GM23338 (cell line): Measurements from ENCODE around the gene PTCD2. TPM values are rescaled to one million over a fixed set of nuclear protein-coding genes. Genes with fewer than 3 reads are reported as not detected.
A peak's percentile ranks its signal among the peaks of the same experiment; 100 is the strongest.

Experiments used
- ATAC-seq: fragments of 200-7000 bp; cut with Tn5 transposase; 3 replicates; pipeline ENCODE4 v1.9.1; 2020
- DNase-seq: peaks from one replicate; pipeline ENCODE4 v3.0.0-alpha.2; 2015; ENCODE audit warnings: low spot score
- H2AFZ ChIP-seq: fragments of 200-600 bp; sonication (generic); 2 replicates; pipeline ENCODE4 v1.8.0; 2016; ENCODE audit warnings: antibody characterized with exemption, mild to moderate bottlenecking, moderate library complexity
- H3F3A ChIP-seq: fragments of 200-600 bp; sonication (generic); replicated peaks from 2 replicates; pipeline ENCODE4 v1.8.0; 2017; ENCODE audit warnings: antibody characterized with exemption, mixed run types, low read depth
- H3K27ac ChIP-seq: fragments of 200-600 bp; sonication (generic); 2 replicates; pipeline ENCODE4 v1.6.1; 2016; ENCODE audit warnings: low read depth
- H3K27me3 ChIP-seq: fragments of 200-600 bp; sonication (generic); 2 replicates; pipeline ENCODE4 v1.8.0; 2016; ENCODE audit warnings: mild to moderate bottlenecking, mixed run types, moderate library complexity; ENCODE audit not compliant: insufficient read depth
- H3K36me3 ChIP-seq: fragments of 200-600 bp; sonication (generic); 2 replicates; pipeline ENCODE4 v1.8.0; 2016; ENCODE audit warnings: mild to moderate bottlenecking; ENCODE audit not compliant: insufficient read depth
- H3K4me1 ChIP-seq: fragments of 200-600 bp; sonication (generic); 2 replicates; pipeline ENCODE4 v1.8.0; 2016; ENCODE audit warnings: mild to moderate bottlenecking, moderate library complexity; ENCODE audit not compliant: insufficient read depth
- H3K4me2 ChIP-seq: fragments of 200-600 bp; sonication (generic); 2 replicates; pipeline ENCODE4 v1.7.1; 2017; ENCODE audit warnings: mixed run types
- H3K4me3 ChIP-seq: fragments of 200-600 bp; sonication (generic); 2 replicates; pipeline ENCODE4 v1.6.1; 2016; ENCODE audit warnings: mixed run types
- H3K79me2 ChIP-seq: fragments of 200-600 bp; sonication (generic); replicated peaks from 2 replicates; pipeline ENCODE4 v1.8.0; 2017; ENCODE audit warnings: mild to moderate bottlenecking; ENCODE audit not compliant: insufficient read depth
- H3K9me2 ChIP-seq: fragments of 200-600 bp; sonication (generic); 2 replicates; pipeline ENCODE4 v1.8.0; 2017; ENCODE audit not compliant: insufficient read depth
- H4K20me1 ChIP-seq: fragments of 200-600 bp; sonication (generic); replicated peaks from 2 replicates; pipeline ENCODE4 v1.8.0; 2017; ENCODE audit warnings: mild to moderate bottlenecking; ENCODE audit not compliant: insufficient read depth
- H3K27ac Mint-ChIP-seq: 2 replicates; pipeline ENCODE4 v1.8.0; 2020; ENCODE audit warnings: inconsistent platforms, mild to moderate bottlenecking, moderate library complexity, mixed read lengths
- H3K27me3 Mint-ChIP-seq: 3 replicates; pipeline ENCODE4 v1.8.0; 2022; ENCODE audit warnings: low read depth, mild to moderate bottlenecking, moderate library complexity, mixed read lengths, inconsistent platforms; ENCODE audit not compliant: insufficient read depth, poor library complexity
- H3K36me3 Mint-ChIP-seq: 3 replicates; pipeline ENCODE4 v1.8.0; 2021; ENCODE audit warnings: low read depth, mild to moderate bottlenecking, inconsistent platforms, moderate library complexity, mixed read lengths
- H3K4me1 Mint-ChIP-seq: 3 replicates; pipeline ENCODE4 v1.8.0; 2020; ENCODE audit warnings: mild to moderate bottlenecking, inconsistent platforms, mixed read lengths
- H3K4me3 Mint-ChIP-seq: 3 replicates; pipeline ENCODE4 v1.8.0; 2021; ENCODE audit warnings: moderate library complexity, mild to moderate bottlenecking, inconsistent platforms, mixed read lengths
- H3K9me3 Mint-ChIP-seq: 3 replicates; pipeline ENCODE4 v1.8.0; 2020; ENCODE audit warnings: moderate library complexity, mild to moderate bottlenecking, inconsistent platforms, mixed read lengths
- EZH2 ChIP-seq: fragments of 200-600 bp; sonication (generic); IDR thresholded peaks from one replicate; pipeline ENCODE4 v1.8.0; 2017; ENCODE audit warnings: antibody characterized with exemption, mild to moderate bottlenecking, low read depth; ENCODE audit not compliant: unreplicated experiment
- EZH2phosphoT487 ChIP-seq: fragments of 200-600 bp; sonication (generic); IDR thresholded peaks from one replicate; pipeline ENCODE4 v1.8.1; 2018; ENCODE audit warnings: antibody characterized with exemption; ENCODE audit not compliant: unreplicated experiment
- JUNB ChIP-seq: IDR thresholded peaks from one replicate; pipeline ENCODE4 v1.6.1; 2016; ENCODE audit warnings: antibody characterized with exemption; ENCODE audit not compliant: unreplicated experiment
- REST ChIP-seq: IDR thresholded peaks from one replicate; pipeline ENCODE4 v1.6.1; 2018; ENCODE audit warnings: antibody characterized with exemption; ENCODE audit not compliant: unreplicated experiment
- ZNF114 ChIP-seq: fragments of 250-450 bp; sonication (Bioruptor Pico); IDR thresholded peaks from 2 replicates; pipeline ENCODE4 v1.5.0; 2020; ENCODE audit warnings: mild to moderate bottlenecking, moderate library complexity
- ZNF331 ChIP-seq: fragments of 250-450 bp; sonication (Bioruptor Pico); IDR thresholded peaks from 2 replicates; pipeline ENCODE4 v1.5.0; 2020; ENCODE audit warnings: low read depth, mild to moderate bottlenecking, moderate library complexity
- polyA plus RNA-seq: library from polyadenylated mRNA; unstranded; fragments of >200 nt; fragmentation: Nextera tagmentation; extraction: Ambion mirVana; gene quantifications from 2 replicates; pipeline ENCODE4 v1.2.1, GENCODE V29; 2016
- total RNA-seq: library from RNA; depleted of rRNA; stranded (reverse); fragments of >200 nt; shearing (Covaris generic); gene quantifications from 2 replicates; pipeline ENCODE4 v1.2.3, GENCODE V29; 2014
- TF ChIP-seq, protein P1 (sequence below): fragments of 250-450 bp; sonication (Bioruptor Pico); IDR thresholded peaks from 2 replicates; pipeline ENCODE4 v1.5.0; 2020; ENCODE audit warnings: mild to moderate bottlenecking, moderate library complexity

Gene PTCD2
- total and polyA plus RNA-seq, 2 experiments from 2014 or later = 8.8 to 14.5 TPM

- no peak for TF ChIP-seq ZNF114
- TF ChIP-seq EZH2phosphoT487 = no peak
- no peak for TF ChIP-seq JUNB
These were observed 39.7 kb downstream of the PTCD2 start (continued) for GRCh38 chr5:72359886-72360285.

GRCh38 chr5:72363166-72363802, 43.1 kb downstream of the PTCD2 start:
- peak overlapping the region; percentile 83 for H3K27ac Mint-ChIP-seq
- H3K27me3 Mint-ChIP-seq = no peaks in the 10 kb centered on the region
- H2AFZ ChIP-seq = no peak overlapping the region
- no peaks in the 10 kb centered on the region for H4K20me1 ChIP-seq
- H3K27me3 ChIP-seq = no peaks in the 10 kb centered on the region
- H3K36me3 Mint-ChIP-seq = peaks cover 31% of the 10 kb centered on the region
- H3K4me1 ChIP-seq = peaks cover 14% of the 10 kb centered on the region
- H3K4me3 Mint-ChIP-seq = no peak overlapping the region; the same call in 2 of the 3 replicates
- no peaks in the 10 kb centered on the region for H3K79me2 ChIP-seq
- H3K9me2 ChIP-seq = peaks cover 7% of the 10 kb centered on the region; the same call in 1 of the 2 replicates
- ATAC-seq (peak; percentile 44; the same call in 2 of the 3 replicates), DNase-seq (peak; percentile 72)
- peak overlapping the region; percentile 4; the same call in 1 of the 2 replicates for H3K4me2 ChIP-seq
- H3K4me1 Mint-ChIP-seq = peaks cover 28% of the 10 kb centered on the region
- TF ChIP-seq ZNF114 (no peak), REST (no peak), EZH2 (no peak), ZNF331 (CRISPR knock-in tag) (no peak)
- TF ChIP-seq, protein P1, sequence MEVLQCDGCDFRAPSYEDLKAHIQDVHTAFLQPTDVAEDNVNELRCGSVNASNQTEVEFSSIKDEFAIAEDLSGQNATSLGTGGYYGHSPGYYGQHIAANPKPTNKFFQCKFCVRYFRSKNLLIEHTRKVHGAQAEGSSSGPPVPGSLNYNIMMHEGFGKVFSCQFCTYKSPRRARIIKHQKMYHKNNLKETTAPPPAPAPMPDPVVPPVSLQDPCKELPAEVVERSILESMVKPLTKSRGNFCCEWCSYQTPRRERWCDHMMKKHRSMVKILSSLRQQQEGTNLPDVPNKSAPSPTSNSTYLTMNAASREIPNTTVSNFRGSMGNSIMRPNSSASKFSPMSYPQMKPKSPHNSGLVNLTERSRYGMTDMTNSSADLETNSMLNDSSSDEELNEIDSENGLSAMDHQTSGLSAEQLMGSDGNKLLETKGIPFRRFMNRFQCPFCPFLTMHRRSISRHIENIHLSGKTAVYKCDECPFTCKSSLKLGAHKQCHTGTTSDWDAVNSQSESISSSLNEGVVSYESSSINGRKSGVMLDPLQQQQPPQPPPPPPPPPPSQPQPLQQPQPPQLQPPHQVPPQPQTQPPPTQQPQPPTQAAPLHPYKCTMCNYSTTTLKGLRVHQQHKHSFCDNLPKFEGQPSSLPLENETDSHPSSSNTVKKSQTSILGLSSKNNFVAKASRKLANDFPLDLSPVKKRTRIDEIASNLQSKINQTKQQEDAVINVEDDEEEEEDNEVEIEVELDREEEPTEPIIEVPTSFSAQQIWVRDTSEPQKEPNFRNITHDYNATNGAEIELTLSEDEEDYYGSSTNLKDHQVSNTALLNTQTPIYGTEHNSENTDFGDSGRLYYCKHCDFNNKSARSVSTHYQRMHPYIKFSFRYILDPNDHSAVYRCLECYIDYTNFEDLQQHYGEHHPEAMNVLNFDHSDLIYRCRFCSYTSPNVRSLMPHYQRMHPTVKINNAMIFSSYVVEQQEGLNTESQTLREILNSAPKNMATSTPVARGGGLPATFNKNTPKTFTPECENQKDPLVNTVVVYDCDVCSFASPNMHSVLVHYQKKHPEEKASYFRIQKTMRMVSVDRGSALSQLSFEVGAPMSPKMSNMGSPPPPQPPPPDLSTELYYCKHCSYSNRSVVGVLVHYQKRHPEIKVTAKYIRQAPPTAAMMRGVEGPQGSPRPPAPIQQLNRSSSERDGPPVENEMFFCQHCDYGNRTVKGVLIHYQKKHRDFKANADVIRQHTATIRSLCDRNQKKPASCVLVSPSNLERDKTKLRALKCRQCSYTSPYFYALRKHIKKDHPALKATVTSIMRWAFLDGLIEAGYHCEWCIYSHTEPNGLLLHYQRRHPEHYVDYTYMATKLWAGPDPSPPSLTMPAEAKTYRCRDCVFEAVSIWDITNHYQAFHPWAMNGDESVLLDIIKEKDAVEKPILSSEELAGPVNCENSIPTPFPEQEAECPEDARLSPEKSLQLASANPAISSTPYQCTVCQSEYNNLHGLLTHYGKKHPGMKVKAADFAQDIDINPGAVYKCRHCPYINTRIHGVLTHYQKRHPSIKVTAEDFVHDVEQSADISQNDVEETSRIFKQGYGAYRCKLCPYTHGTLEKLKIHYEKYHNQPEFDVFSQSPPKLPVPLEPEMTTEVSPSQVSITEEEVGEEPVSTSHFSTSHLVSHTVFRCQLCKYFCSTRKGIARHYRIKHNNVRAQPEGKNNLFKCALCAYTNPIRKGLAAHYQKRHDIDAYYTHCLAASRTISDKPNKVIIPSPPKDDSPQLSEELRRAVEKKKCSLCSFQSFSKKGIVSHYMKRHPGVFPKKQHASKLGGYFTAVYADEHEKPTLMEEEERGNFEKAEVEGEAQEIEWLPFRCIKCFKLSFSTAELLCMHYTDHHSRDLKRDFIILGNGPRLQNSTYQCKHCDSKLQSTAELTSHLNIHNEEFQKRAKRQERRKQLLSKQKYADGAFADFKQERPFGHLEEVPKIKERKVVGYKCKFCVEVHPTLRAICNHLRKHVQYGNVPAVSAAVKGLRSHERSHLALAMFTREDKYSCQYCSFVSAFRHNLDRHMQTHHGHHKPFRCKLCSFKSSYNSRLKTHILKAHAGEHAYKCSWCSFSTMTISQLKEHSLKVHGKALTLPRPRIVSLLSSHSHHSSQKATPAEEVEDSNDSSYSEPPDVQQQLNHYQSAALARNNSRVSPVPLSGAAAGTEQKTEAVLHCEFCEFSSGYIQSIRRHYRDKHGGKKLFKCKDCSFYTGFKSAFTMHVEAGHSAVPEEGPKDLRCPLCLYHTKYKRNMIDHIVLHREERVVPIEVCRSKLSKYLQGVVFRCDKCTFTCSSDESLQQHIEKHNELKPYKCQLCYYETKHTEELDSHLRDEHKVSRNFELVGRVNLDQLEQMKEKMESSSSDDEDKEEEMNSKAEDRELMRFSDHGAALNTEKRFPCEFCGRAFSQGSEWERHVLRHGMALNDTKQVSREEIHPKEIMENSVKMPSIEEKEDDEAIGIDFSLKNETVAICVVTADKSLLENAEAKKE (CRISPR knock-in tag) = no peak
- H3F3A ChIP-seq = no peaks in the 10 kb centered on the region
- H3K4me3 ChIP-seq = no peak overlapping the region
- H3K9me3 Mint-ChIP-seq = no peaks in the 10 kb centered on the region
- H3K27ac ChIP-seq = no peak overlapping the region
- H3K36me3 ChIP-seq = 0 out of 2 replicates have a peak, but pooled peaks cover 5% of the 10 kb centered on the region
